Nephron progenitor cell (in vitro differentiated cells): ENCODE data around the gene KIF26A.

Experiments used
- DNase-seq: peaks from one replicate; pipeline ENCODE4 v3.0.0; 2021
- H3K27ac Mint-ChIP-seq: 2 replicates; pipeline ENCODE4 v1.8.0; 2021; ENCODE audit warnings: mild to moderate bottlenecking, moderate library complexity, mixed read lengths
- H3K27me3 Mint-ChIP-seq: 2 replicates; pipeline ENCODE4 v1.8.0; 2021; ENCODE audit warnings: mild to moderate bottlenecking, low read depth, mixed read lengths; ENCODE audit not compliant: poor library complexity
- H3K36me3 Mint-ChIP-seq: 2 replicates; pipeline ENCODE4 v1.8.0; 2021; ENCODE audit warnings: low read depth, mixed read lengths
- H3K4me1 Mint-ChIP-seq: 2 replicates; pipeline ENCODE4 v1.8.0; 2021; ENCODE audit warnings: mixed read lengths
- H3K4me3 Mint-ChIP-seq: 2 replicates; pipeline ENCODE4 v1.8.0; 2021; ENCODE audit warnings: mild to moderate bottlenecking, moderate library complexity, mixed read lengths
- H3K9me3 Mint-ChIP-seq: 2 replicates; pipeline ENCODE4 v1.8.0; 2021; ENCODE audit warnings: mild to moderate bottlenecking, moderate library complexity, mixed read lengths
- TF ChIP-seq, protein P1 (sequence below): fragments of 200-600 bp; sonication (generic); IDR thresholded peaks from 2 replicates; pipeline ENCODE4 v1.5.0; 2021; ENCODE audit warnings: antibody characterized with exemption

Gene KIF26A

DNA sequence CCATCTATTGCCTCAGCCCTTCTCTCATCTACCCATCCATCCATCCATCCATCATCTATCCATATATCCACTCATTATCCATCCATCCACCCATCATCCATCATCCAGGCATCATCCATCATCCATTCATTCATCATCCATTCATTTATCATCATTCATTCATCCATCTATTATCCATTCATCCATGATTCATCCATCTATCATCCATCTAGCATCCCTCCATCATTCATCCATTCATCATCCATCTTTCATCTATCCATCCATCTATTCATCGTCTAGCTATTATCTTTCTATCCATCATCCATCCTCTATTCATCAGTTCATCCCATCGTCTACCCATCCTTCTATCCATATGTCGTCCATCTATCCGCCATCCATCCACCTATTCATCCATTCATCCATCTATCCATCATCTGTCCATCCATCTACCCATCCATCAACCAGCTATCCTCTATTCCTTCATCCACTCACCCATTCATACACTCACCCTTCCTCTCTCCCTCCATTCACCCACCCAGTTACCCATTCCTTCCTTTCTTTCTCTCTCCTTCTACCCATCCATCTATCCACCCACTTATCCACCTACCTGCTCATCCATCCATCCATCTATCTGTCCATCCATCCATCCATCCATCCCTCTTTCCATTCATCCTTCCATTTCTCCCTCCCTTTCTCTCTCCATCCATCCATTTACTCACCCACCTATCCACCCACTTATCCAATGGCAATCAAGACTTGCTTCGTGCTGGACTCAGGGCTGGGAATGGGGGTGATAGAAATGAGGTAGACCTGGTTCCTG lies 59.3 kb downstream of the KIF26A start:
- TF ChIP-seq, protein P1, sequence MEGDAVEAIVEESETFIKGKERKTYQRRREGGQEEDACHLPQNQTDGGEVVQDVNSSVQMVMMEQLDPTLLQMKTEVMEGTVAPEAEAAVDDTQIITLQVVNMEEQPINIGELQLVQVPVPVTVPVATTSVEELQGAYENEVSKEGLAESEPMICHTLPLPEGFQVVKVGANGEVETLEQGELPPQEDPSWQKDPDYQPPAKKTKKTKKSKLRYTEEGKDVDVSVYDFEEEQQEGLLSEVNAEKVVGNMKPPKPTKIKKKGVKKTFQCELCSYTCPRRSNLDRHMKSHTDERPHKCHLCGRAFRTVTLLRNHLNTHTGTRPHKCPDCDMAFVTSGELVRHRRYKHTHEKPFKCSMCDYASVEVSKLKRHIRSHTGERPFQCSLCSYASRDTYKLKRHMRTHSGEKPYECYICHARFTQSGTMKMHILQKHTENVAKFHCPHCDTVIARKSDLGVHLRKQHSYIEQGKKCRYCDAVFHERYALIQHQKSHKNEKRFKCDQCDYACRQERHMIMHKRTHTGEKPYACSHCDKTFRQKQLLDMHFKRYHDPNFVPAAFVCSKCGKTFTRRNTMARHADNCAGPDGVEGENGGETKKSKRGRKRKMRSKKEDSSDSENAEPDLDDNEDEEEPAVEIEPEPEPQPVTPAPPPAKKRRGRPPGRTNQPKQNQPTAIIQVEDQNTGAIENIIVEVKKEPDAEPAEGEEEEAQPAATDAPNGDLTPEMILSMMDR, result no peak
- no peaks in the 10 kb centered on the region for H3K9me3 Mint-ChIP-seq
- no peak overlapping the region for H3K27ac Mint-ChIP-seq
- no peak overlapping the region for H3K4me3 Mint-ChIP-seq
- DNase-seq, result no peak
- no peaks in the 10 kb centered on the region for H3K36me3 Mint-ChIP-seq
- H3K4me1 Mint-ChIP-seq, result peaks cover 23% of the 10 kb centered on the region
- H3K27me3 Mint-ChIP-seq, result peaks cover 43% of the 10 kb centered on the region

DNA sequence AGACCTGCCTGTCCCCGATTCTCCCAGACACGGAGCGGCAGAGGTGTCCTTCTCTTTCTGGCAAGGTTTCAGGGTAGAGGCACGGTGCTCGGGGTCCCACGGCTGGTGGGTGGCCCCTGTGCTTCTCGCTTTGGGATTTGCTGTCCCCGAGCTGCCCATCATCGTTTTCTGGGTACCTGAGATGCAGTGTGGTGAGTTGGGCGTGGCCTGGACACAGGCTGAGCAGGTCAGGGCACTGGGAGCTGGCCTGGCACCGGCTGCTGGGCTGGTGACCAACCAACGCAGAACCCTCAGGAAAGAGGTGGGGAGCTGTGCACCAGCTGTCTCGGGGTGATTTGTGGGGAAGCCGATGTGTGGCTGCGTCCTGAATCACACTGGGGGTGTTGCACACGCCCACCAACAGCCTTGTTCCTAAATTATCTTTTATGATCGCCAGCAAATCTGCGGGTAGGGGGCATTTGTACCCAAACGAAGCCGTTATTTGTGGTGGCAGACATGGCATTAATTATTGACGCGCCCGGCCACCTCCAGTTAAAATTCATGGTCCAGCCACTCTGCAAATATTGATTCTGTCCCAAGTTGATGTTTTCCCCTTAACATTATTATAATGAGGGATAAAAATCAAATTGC lies 61.0 kb downstream of the KIF26A start:
- no peak overlapping the region for H3K27ac Mint-ChIP-seq
- TF ChIP-seq, protein P1, result no peak
- H3K27me3 Mint-ChIP-seq, result peaks cover 37% of the 10 kb centered on the region
- H3K9me3 Mint-ChIP-seq, result no peaks in the 10 kb centered on the region
- no peaks in the 10 kb centered on the region for H3K36me3 Mint-ChIP-seq
- H3K4me3 Mint-ChIP-seq, result no peak overlapping the region
- DNase-seq, result no peak
- peaks cover 24% of the 10 kb centered on the region for H3K4me1 Mint-ChIP-seq

DNA sequence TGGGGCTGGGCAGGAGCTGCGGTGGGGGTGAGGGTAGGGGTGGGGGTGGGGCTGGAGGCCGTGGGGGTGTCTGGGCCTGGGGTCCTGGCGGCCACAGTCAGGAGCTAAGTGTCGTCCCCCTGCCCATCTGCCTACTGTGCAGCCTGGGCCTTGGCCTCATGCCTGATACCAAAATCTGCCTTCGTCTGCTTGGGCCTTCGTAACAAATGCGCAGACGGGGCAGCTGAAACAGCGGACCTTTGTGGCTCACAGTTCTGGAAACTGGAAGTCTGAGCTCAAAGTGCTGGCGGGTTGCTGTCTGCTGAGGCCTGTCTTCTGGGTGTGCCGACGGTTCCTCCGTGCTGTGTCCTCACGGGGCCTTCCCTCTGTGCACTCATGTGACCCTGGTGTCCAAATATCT lies 61.7 kb downstream of the KIF26A start:
- Mint-ChIP-seq H3K27ac (no peak overlapping the region), H3K36me3 (no peaks in the 10 kb centered on the region), H3K4me3 (no peak overlapping the region), H3K9me3 (no peaks in the 10 kb centered on the region), H3K27me3 (peaks cover 33% of the 10 kb centered on the region), H3K4me1 (peaks cover 20% of the 10 kb centered on the region)
- no peak for DNase-seq
- TF ChIP-seq, protein P1, result no peak

DNA sequence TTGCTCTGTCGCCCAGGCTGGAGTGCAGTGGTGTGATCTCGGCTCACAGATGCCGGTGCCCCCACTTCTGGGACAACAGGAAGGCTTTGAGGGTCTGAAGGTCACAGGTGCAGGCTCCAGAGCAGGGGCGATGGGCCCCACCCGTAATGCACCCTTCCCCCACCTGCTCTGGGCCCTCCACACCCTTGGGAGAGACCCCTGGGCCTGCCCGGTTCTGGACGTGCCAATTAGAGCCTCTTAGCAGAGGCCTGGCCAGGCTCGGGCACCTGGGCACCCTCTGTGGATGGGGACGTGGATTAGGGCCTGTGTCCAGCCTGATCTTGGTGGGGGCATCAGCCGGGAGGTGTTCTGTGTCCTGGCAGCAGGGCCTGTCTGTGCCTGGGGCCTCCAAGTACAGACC lies 62.2 kb downstream of the KIF26A start:
- Mint-ChIP-seq H3K4me3 (no peak overlapping the region), H3K9me3 (no peaks in the 10 kb centered on the region), H3K27me3 (peaks cover 34% of the 10 kb centered on the region), H3K27ac (no peak overlapping the region), H3K4me1 (peaks cover 24% of the 10 kb centered on the region), H3K36me3 (no peaks in the 10 kb centered on the region)
- no peak for DNase-seq
- TF ChIP-seq, protein P1, result no peak

DNA sequence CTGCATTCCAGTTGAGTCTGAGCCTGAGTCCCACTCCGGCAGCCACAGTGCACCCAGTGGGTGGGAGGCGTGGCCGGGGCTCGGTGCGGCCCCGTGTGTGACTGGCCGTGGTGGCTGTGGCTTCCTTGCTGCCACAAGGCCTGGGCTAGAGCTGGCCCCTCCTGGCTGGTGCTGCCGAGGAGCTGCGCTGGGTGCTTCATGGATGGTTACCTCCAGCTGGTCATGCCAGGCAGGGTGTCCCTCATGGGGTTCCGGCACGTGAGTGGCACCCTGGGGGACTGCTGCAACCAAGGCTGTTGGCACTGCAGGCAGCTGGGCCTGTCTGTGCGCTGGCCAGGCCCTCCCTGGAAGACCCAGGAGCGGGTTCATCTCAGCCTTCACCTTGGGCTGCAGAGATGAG lies 62.7 kb downstream of the KIF26A start:
- no peak for DNase-seq
- Mint-ChIP-seq H3K27me3 (peaks cover 31% of the 10 kb centered on the region), H3K9me3 (no peaks in the 10 kb centered on the region), H3K27ac (no peak overlapping the region), H3K4me1 (peaks cover 24% of the 10 kb centered on the region), H3K4me3 (no peak overlapping the region), H3K36me3 (no peaks in the 10 kb centered on the region)
- TF ChIP-seq, protein P1, result no peak
